ENCODE data around the gene C1QB. TPM values are rescaled to one million over a fixed set of nuclear protein-coding genes. Genes with fewer than 3 reads are reported as not detected.

The C1QB gene
- total and polyA plus RNA-seq, 9 of the 15 experiments (the other 6 are each of a cell fraction or from before 2014, with no cell fraction given): 0.55 TPM; not detected in 8

- 0 out of 5 replicates have a peak, but pooled peaks cover 0 to 4% of the 10 kb centered on the region in 2 experiments for H3K4me1 ChIP-seq (replicated peaks in 1 of 2; ENCODE audit: control insufficient read depth in 2 of 2, insufficient read depth in 2 of 2, low read length in 2 of 2)
- H3K27ac ChIP-seq (ENCODE audit: extremely low read depth, low read depth, low read length): no peak overlapping the region
- no peaks in the 10 kb centered on the region for H3K79me2 ChIP-seq (ENCODE audit: control insufficient read depth, insufficient read depth, low read length)
- no peak overlapping the region for H2AFZ ChIP-seq (ENCODE audit: low read depth, low read length)
- no peak for DNase-seq (ENCODE audit: extremely low read depth in 1 of 4, low spot score in 3 of 4)
- POLR2A ChIA-PET: interaction anchor here (1.1 to 1.4 kb wide), 2 partner anchors 110 to 246 kb away, joined by 3 to 4 read pairs; no protein-coding TSS in a partner anchor
- peaks cover 16 to 54% of the 10 kb centered on the region in 2 experiments; a peak in 4 of 5 replicates for H3K27me3 ChIP-seq (ENCODE audit: control insufficient read depth in 2 of 2, insufficient read depth in 2 of 2, low read length in 2 of 2)
- no peak overlapping the region for H3K4me3 ChIP-seq
- no peak for FAIRE-seq
- no peaks in the 10 kb centered on the region for H3K9me1 ChIP-seq (ENCODE audit: control insufficient read depth, insufficient read depth, low read length)
- peak; percentile 88 for TF ChIP-seq ZNF24 (IDR thresholded peaks at IDR 0.05)
- no peak for TF ChIP-seq HNRNPL (IDR thresholded peaks at IDR 0.05; ENCODE audit: low read depth, low read length)
- CTCF ChIA-PET (ENCODE audit: low intra/inter-chr PET ratio): no interaction called here
- no peak overlapping the region for H3K4me2 ChIP-seq (ENCODE audit: insufficient read depth, low read length)
- 0% methylated on average over 1 of the region's 1 CpG for WGBS (ENCODE audit: insufficient coverage, low coverage, missing lambda C conversion rate)
- BruUV-seq (replicated peaks): no TSS peak
- H3K36me3 ChIP-seq (ENCODE audit: control insufficient read depth, insufficient read depth, low read length): no peaks in the 10 kb centered on the region; the same call in 2 of the 3 replicates
- peaks cover 18% of the 10 kb centered on the region for H4K20me1 ChIP-seq (replicated peaks; ENCODE audit: control insufficient read depth, insufficient read depth, low read length)
- in situ Hi-C loops (cut with MboI) (no loop called here), intact Hi-C loops (cut with micrococcal nuclease) (no loop called here)
- ATAC-seq: no peak
- no peak overlapping the region for H3K9ac ChIP-seq (ENCODE audit: insufficient read depth in 1 of 2, low read depth in 2 of 2, low read length in 2 of 2)
- H3K9me3 ChIP-seq (replicated peaks; ENCODE audit: control insufficient read depth, insufficient read depth, low read depth, low read length): no peaks in the 10 kb centered on the region; the same call in 1 of the 2 replicates
These were observed 30.5 kb downstream of the C1QB start for GRCh38 chr1:22683547-22683946.

- BruUV-seq (replicated peaks): no TSS peak
- no peak for FAIRE-seq
- 1% methylated on average over 10 of the region's 10 CpGs for WGBS (ENCODE audit: insufficient coverage, low coverage, missing lambda C conversion rate)
- H3K4me2 ChIP-seq (ENCODE audit: insufficient read depth, low read length): no peak overlapping the region
- no peak overlapping the region for H3K4me3 ChIP-seq
- peaks cover 24 to 58% of the 10 kb centered on the region in 2 experiments for H3K27me3 ChIP-seq (ENCODE audit: control insufficient read depth in 2 of 2, insufficient read depth in 2 of 2, low read length in 2 of 2)
- H3K9me3 ChIP-seq (replicated peaks; ENCODE audit: control insufficient read depth, insufficient read depth, low read depth, low read length): no peaks in the 10 kb centered on the region
- no peak for ATAC-seq
- H3K9me1 ChIP-seq (ENCODE audit: control insufficient read depth, insufficient read depth, low read length): no peaks in the 10 kb centered on the region
- CTCF ChIA-PET (ENCODE audit: low intra/inter-chr PET ratio): interaction anchor here (0.5 kb wide), 1 partner anchor 19 kb away, joined by 3 read pairs; no protein-coding TSS in a partner anchor
- H4K20me1 ChIP-seq (replicated peaks; ENCODE audit: control insufficient read depth, insufficient read depth, low read length): peaks cover 18% of the 10 kb centered on the region
- intact Hi-C loops (cut with micrococcal nuclease) (no loop called here), in situ Hi-C loops (cut with MboI) (no loop called here)
- no peaks in the 10 kb centered on the region for H3K36me3 ChIP-seq (ENCODE audit: control insufficient read depth, insufficient read depth, low read length)
- no peaks in the 10 kb centered on the region for H3K79me2 ChIP-seq (ENCODE audit: control insufficient read depth, insufficient read depth, low read length)
- TF ChIP-seq HDAC1 (IDR thresholded peaks at IDR 0.05): no peak
- peak; percentile 36; the same call in 1 of the 2 replicates for TF ChIP-seq EGR1 (conservative IDR thresholded peaks at IDR 0.05)
- 0 out of 5 replicates have a peak, but pooled peaks cover 0 to 4% of the 10 kb centered on the region in 2 experiments for H3K4me1 ChIP-seq (replicated peaks in 1 of 2; ENCODE audit: control insufficient read depth in 2 of 2, insufficient read depth in 2 of 2, low read length in 2 of 2)
- DNase-seq (ENCODE audit: extremely low read depth in 1 of 4, low spot score in 3 of 4): no peak
- POLR2A ChIA-PET: interaction anchor here (1.3 kb wide), 1 partner anchor 10 kb away, joined by 4 read pairs; no protein-coding TSS in a partner anchor
- no peak overlapping the region for H3K27ac ChIP-seq (ENCODE audit: extremely low read depth, low read depth, low read length)
- H3K9ac ChIP-seq (ENCODE audit: insufficient read depth in 1 of 2, low read depth in 2 of 2, low read length in 2 of 2): peak overlapping the region in 1 of 2 experiments; percentile 11; a peak in 1 of 4 replicates
- no peak overlapping the region for H2AFZ ChIP-seq (ENCODE audit: low read depth, low read length)
These were observed 32.6 kb downstream of the C1QB start for GRCh38 chr1:22685591-22686059.

All from K562 (cell line).